ENCODE data around the gene DUSP7. TPM values are rescaled to one million over a fixed set of nuclear protein-coding genes. Genes with fewer than 3 reads are reported as not detected.
A peak's percentile ranks its signal among the peaks of the same experiment; 100 is the strongest.

DUSP7 gene
- total and polyA plus RNA-seq, 2 experiments from 2014 or later, result 6.4 to 13.1 TPM

- peaks cover 40% of the 10 kb centered on the region for H3K79me2 ChIP-seq
- H4K20me1 ChIP-seq (ENCODE audit: insufficient read depth, poor library complexity, severe bottlenecking), result peaks cover 25% of the 10 kb centered on the region
- peak; percentile 65 for DNase-seq (ENCODE audit: low spot score)
- H3K4me3 ChIP-seq, result no peak overlapping the region
- H2AFZ ChIP-seq, result no peak overlapping the region
- H3K9me3 ChIP-seq (ENCODE audit: low read depth), result no peaks in the 10 kb centered on the region
- H3K36me3 ChIP-seq (replicated peaks; ENCODE audit: insufficient read depth, low read depth), result no peaks in the 10 kb centered on the region
- peaks cover 17% of the 10 kb centered on the region for H3K4me1 ChIP-seq (ENCODE audit: insufficient read depth)
- H3K9me2 ChIP-seq (replicated peaks; ENCODE audit: insufficient read depth), result no peaks in the 10 kb centered on the region
- TF ChIP-seq EZH2 (IDR thresholded peaks at IDR 0.05; ENCODE audit: borderline replicate concordance) (no peak), CTCF (IDR thresholded peaks at IDR 0.05; ENCODE audit: poor library complexity) (no peak), EZH2phosphoT487 (IDR thresholded peaks at IDR 0.05; ENCODE audit: low read depth, severe bottlenecking, unreplicated experiment) (no peak)
- H3K4me2 ChIP-seq, result peak overlapping the region; percentile 92
- WGBS (ENCODE audit: low lambda C conversion rate, missing lambda C conversion rate), result 42% methylated on average over 10 of the region's 10 CpGs
- no peaks in the 10 kb centered on the region for H3K27me3 ChIP-seq
- H3K27ac ChIP-seq, result no peak overlapping the region
Measured at GRCh38 chr3:52052831-52053306, 3.5 kb downstream of the DUSP7 start.

- Histone ChIP-seq H3K27ac (no peak overlapping the region), H3K4me3 (no peak overlapping the region), H3K4me2 (no peak overlapping the region), H3K27me3 (no peaks in the 10 kb centered on the region), H3K79me2 (peaks cover 40% of the 10 kb centered on the region), H3K4me1 (ENCODE audit: insufficient read depth) (peaks cover 16% of the 10 kb centered on the region), H3K9me3 (ENCODE audit: low read depth) (no peaks in the 10 kb centered on the region), H4K20me1 (ENCODE audit: insufficient read depth, poor library complexity, severe bottlenecking) (peaks cover 25% of the 10 kb centered on the region), H3K9me2 (replicated peaks; ENCODE audit: insufficient read depth) (no peaks in the 10 kb centered on the region), H2AFZ (no peak overlapping the region), H3K36me3 (replicated peaks; ENCODE audit: insufficient read depth, low read depth) (no peaks in the 10 kb centered on the region)
- no peak for TF ChIP-seq EZH2 (IDR thresholded peaks at IDR 0.05; ENCODE audit: borderline replicate concordance)
- no peak for TF ChIP-seq EZH2phosphoT487 (IDR thresholded peaks at IDR 0.05; ENCODE audit: low read depth, severe bottlenecking, unreplicated experiment)
- TF ChIP-seq CTCF (IDR thresholded peaks at IDR 0.05; ENCODE audit: poor library complexity), result no peak
- 92% methylated on average over 8 of the region's 8 CpGs for WGBS (ENCODE audit: low lambda C conversion rate, missing lambda C conversion rate)
- DNase-seq (ENCODE audit: low spot score), result no peak
Measured at GRCh38 chr3:52051444-52051843, 4.9 kb downstream of the DUSP7 start.

- Histone ChIP-seq H3K27ac (no peak overlapping the region), H3K9me2 (replicated peaks; ENCODE audit: insufficient read depth) (no peaks in the 10 kb centered on the region), H2AFZ (no peak overlapping the region), H3K4me1 (ENCODE audit: insufficient read depth) (peaks cover 18% of the 10 kb centered on the region), H3K9me3 (ENCODE audit: low read depth) (no peaks in the 10 kb centered on the region), H3K36me3 (replicated peaks; ENCODE audit: insufficient read depth, low read depth) (no peaks in the 10 kb centered on the region), H3K27me3 (no peaks in the 10 kb centered on the region), H3K79me2 (peaks cover 36% of the 10 kb centered on the region), H3K4me3 (no peak overlapping the region), H3K4me2 (no peak overlapping the region), H4K20me1 (ENCODE audit: insufficient read depth, poor library complexity, severe bottlenecking) (peaks cover 25% of the 10 kb centered on the region)
- DNase-seq (ENCODE audit: low spot score), result no peak
- WGBS (ENCODE audit: low lambda C conversion rate, missing lambda C conversion rate), result 97% methylated on average over 21 of the region's 21 CpGs
- no peak for TF ChIP-seq EZH2phosphoT487 (IDR thresholded peaks at IDR 0.05; ENCODE audit: low read depth, severe bottlenecking, unreplicated experiment)
- TF ChIP-seq EZH2 (IDR thresholded peaks at IDR 0.05; ENCODE audit: borderline replicate concordance), result no peak
- TF ChIP-seq CTCF (IDR thresholded peaks at IDR 0.05; ENCODE audit: poor library complexity), result no peak
Measured at GRCh38 chr3:52050571-52050970, 5.8 kb downstream of the DUSP7 start.

Measured in hepatocyte (in vitro differentiated cells).